ENCODE measurements around the gene CUEDC1. TPM values are rescaled to one million over a fixed set of nuclear protein-coding genes. Genes with fewer than 3 reads are reported as not detected.

CUEDC1 gene
- total and polyA plus RNA-seq, 2 of the 13 experiments (the other 11 are each of a cell fraction or from before 2014, with no cell fraction given), result 7.4 to 12.9 TPM

DNA sequence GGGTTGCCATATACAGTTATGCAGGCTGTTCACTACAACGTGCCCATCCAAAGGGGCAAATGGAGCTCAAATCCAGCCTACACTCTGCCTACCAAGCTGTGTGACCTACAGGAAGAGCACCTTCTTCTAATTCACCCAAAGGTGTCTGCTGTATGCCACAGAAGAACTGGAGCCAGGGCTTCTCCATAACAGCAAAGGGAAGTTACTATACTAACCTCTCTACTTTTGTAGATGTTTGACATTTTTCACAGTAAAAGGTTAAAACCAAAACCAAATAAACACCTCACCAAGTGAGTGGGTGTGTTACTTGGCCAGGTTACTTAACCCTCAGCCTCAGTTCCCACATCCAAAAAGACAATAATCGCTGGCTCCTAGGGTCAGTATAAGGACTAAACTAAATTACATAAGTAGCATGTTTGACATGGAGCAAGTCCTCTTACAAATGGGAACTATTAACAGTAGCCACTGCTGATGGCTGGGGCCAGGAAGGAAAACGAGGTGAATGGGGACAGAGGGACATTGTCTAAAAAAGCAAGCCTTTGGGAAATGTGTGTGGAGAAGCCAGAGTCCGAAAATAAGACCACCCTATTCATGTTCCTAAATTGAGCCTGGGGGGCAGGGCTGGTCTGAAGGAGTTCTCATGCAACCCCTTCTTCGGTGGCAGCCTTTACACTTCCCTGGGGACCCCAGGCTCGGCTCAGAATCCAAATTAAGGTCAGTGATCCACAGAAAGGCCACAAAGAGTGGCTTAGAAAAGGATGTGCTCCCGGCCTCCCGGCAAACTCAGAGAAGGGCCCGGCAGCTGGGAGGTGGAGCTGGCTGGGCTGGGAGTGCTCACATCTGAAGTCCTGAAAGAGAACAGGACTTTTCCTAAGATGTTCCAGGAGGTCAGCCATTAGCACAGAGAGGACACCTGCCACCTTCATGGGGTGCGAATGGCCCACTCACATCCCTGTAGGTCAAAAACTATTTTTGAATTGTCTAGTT, 13.5 kb downstream of the CUEDC1 start:
- peak overlapping the region; percentile 3 for H3K4me2 ChIP-seq (ENCODE audit: low read depth, low read length)
- ATAC-seq (no peak), DNase-seq (ENCODE audit: low spot score) (no peak), FAIRE-seq (no peak)
- CTCF ChIA-PET (ENCODE audit: low intra/inter-chr PET ratio, low total read pairs), result no interaction called here
- H3K4me3 ChIP-seq (replicated peaks in 1 of 3; ENCODE audit: insufficient read depth in 1 of 3, low read depth in 2 of 3, low read length in 3 of 3), result no peak overlapping the region
- H3K27me3 ChIP-seq (ENCODE audit: control insufficient read depth in 1 of 2, insufficient read depth in 2 of 2, low read length in 2 of 2), result no peaks in the 10 kb centered on the region
- no peaks in the 10 kb centered on the region for H3K36me3 ChIP-seq (replicated peaks in 1 of 2; ENCODE audit: control insufficient read depth in 1 of 2, insufficient read depth in 2 of 2, low read length in 2 of 2)
- H3K79me2 ChIP-seq (ENCODE audit: insufficient read depth, low read length), result no peaks in the 10 kb centered on the region
- H4K20me1 ChIP-seq (ENCODE audit: insufficient read depth, low read length), result no peaks in the 10 kb centered on the region
- in situ Hi-C loops (cut with HindIII; ENCODE audit: extremely low pct_ligation_motif_present, low pct_unique_long_range_greater_than_20kb) (no loop called here), intact Hi-C loops (cut with micrococcal nuclease; ENCODE audit: unreplicated experiment) (loop anchor here (2.0 kb wide), 1 partner anchor 13 kb away; the partner anchor contains the start of gene CUEDC1)
- H3K4me1 ChIP-seq (ENCODE audit: insufficient read depth, low read length), result peaks cover 71% of the 10 kb centered on the region
- H3K9me3 ChIP-seq (ENCODE audit: low read length), result no peaks in the 10 kb centered on the region
- H2AFZ ChIP-seq (ENCODE audit: low read length), result no peak overlapping the region
- 53% methylated on average over 10 of the region's 10 CpGs for WGBS (ENCODE audit: low lambda C conversion rate)
- POLR2A ChIA-PET, result no interaction called here
- H3K27ac ChIP-seq (ENCODE audit: extremely low read length, insufficient read depth, low read length), result no peak overlapping the region
- BruUV-seq (replicated peaks), result no TSS peak
- TF ChIP-seq ZBTB40 (IDR thresholded peaks at IDR 0.05), result no peak
- no peak for TF ChIP-seq ZBTB40 (CRISPR knock-in tag; IDR thresholded peaks at IDR 0.05)
- no peak for TF ChIP-seq GMEB2 (CRISPR knock-in tag; IDR thresholded peaks at IDR 0.05; ENCODE audit: low read depth)
- TF ChIP-seq GATA4 (IDR thresholded peaks at IDR 0.05; ENCODE audit: borderline replicate concordance, low read depth), result no peak
- no peak for TF ChIP-seq NFATC3 (CRISPR knock-in tag; IDR thresholded peaks at IDR 0.05)
- no peak for TF ChIP-seq TCF7L2 (IDR thresholded peaks at IDR 0.05; ENCODE audit: low read depth, low read length)
- TF ChIP-seq ASH2L (IDR thresholded peaks at IDR 0.05; ENCODE audit: insufficient read length, low read depth, low read length), result no peak
- no peak for TF ChIP-seq ZNF10 (CRISPR knock-in tag; IDR thresholded peaks at IDR 0.05; ENCODE audit: borderline replicate concordance, low read depth)
- TF ChIP-seq IRF2 (CRISPR knock-in tag; IDR thresholded peaks at IDR 0.05), result no peak
- no peak for TF ChIP-seq NFRKB (IDR thresholded peaks at IDR 0.05)
- no peak for TF ChIP-seq ZNF235 (CRISPR knock-in tag; IDR thresholded peaks at IDR 0.05; ENCODE audit: borderline replicate concordance)
- TF ChIP-seq ZNF282 (IDR thresholded peaks at IDR 0.05; ENCODE audit: partially characterized antibody), result no peak
- no peak for TF ChIP-seq NR1H2 (CRISPR knock-in tag; IDR thresholded peaks at IDR 0.05; ENCODE audit: borderline replicate concordance, low read depth)
- no peak for TF ChIP-seq NFE2L1 (CRISPR knock-in tag; IDR thresholded peaks at IDR 0.05; ENCODE audit: borderline replicate concordance)
- H3K9ac ChIP-seq (ENCODE audit: insufficient read depth, low read depth, low read length), result no peak overlapping the region

All from HepG2 (cell line).